ENCODE results near the gene CAMK2D.

GRCh38 chr4:113750734-113751133 is 10.8 kb downstream of the CAMK2D start:
- TF ChIP-seq, protein P1, sequence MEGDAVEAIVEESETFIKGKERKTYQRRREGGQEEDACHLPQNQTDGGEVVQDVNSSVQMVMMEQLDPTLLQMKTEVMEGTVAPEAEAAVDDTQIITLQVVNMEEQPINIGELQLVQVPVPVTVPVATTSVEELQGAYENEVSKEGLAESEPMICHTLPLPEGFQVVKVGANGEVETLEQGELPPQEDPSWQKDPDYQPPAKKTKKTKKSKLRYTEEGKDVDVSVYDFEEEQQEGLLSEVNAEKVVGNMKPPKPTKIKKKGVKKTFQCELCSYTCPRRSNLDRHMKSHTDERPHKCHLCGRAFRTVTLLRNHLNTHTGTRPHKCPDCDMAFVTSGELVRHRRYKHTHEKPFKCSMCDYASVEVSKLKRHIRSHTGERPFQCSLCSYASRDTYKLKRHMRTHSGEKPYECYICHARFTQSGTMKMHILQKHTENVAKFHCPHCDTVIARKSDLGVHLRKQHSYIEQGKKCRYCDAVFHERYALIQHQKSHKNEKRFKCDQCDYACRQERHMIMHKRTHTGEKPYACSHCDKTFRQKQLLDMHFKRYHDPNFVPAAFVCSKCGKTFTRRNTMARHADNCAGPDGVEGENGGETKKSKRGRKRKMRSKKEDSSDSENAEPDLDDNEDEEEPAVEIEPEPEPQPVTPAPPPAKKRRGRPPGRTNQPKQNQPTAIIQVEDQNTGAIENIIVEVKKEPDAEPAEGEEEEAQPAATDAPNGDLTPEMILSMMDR (IDR thresholded peaks at IDR 0.05): no peak
- TF ChIP-seq REST (IDR thresholded peaks at IDR 0.05; ENCODE audit: insufficient read depth in 1 of 2, low read depth in 2 of 2, low read length in 1 of 2) (no peak), POLR2AphosphoS5 (IDR thresholded peaks at IDR 0.05; ENCODE audit: low read depth, low read length) (no peak), SIN3A (IDR thresholded peaks at IDR 0.05; ENCODE audit: borderline replicate concordance, insufficient read depth, low read depth, low read length) (no peak)
